ENCODE results near the gene PARD3. TPM values are rescaled to one million over a fixed set of nuclear protein-coding genes. Genes with fewer than 3 reads are reported as not detected.

PARD3 gene
- total and polyA plus RNA-seq, 2 donors from 2014 or later = 21.1 to 47.5 TPM

GRCh38 chr10:34826857-34827766 is 12.0 kb upstream of the PARD3 start:
- H3K9me3 ChIP-seq (ENCODE audit: control insufficient read depth in 2 of 3, insufficient read depth in 1 of 3, low read length in 3 of 3) = no peaks in the 10 kb centered on the region
- no peak overlapping the region for H3K9ac ChIP-seq (ENCODE audit: low read length in 3 of 3)
- DNase-seq = no peak
- no peaks in the 10 kb centered on the region for H3K27me3 ChIP-seq (ENCODE audit: control insufficient read depth, insufficient read depth, low read length)
- no peak overlapping the region for H3K27ac ChIP-seq (ENCODE audit: low read depth in 2 of 2, low read length in 2 of 2)
- no peak for FAIRE-seq
- no peaks in the 10 kb centered on the region for H3K36me3 ChIP-seq (ENCODE audit: control insufficient read depth in 2 of 3, insufficient read depth in 3 of 3, low read length in 3 of 3)
- H3K4me1 ChIP-seq (ENCODE audit: control insufficient read depth in 2 of 3, insufficient read depth in 2 of 3, low read depth in 1 of 3, low read length in 3 of 3) = peaks cover 0 to 2% (median 2%) of the 10 kb centered on the region in 3 donors
- TF ChIP-seq CTCF (IDR thresholded peaks at IDR 0.05; ENCODE audit: borderline replicate concordance, extremely low read depth, insufficient read depth) = no peak
- intact Hi-C loops (cut with DNase I) = no loop called here
- H3K4me3 ChIP-seq (ENCODE audit: low read length in 3 of 3) = no peak overlapping the region

GRCh38 chr10:34826221-34826620 is 11.1 kb upstream of the PARD3 start:
- Histone ChIP-seq H3K9me3 (ENCODE audit: control insufficient read depth in 2 of 3, insufficient read depth in 1 of 3, low read length in 3 of 3) (no peaks in the 10 kb centered on the region), H3K4me1 (ENCODE audit: control insufficient read depth in 2 of 3, insufficient read depth in 2 of 3, low read depth in 1 of 3, low read length in 3 of 3) (peaks cover 0 to 2% (median 2%) of the 10 kb centered on the region in 3 donors), H3K36me3 (ENCODE audit: control insufficient read depth in 2 of 3, insufficient read depth in 3 of 3, low read length in 3 of 3) (no peaks in the 10 kb centered on the region), H3K27ac (ENCODE audit: low read depth in 2 of 2, low read length in 2 of 2) (no peak overlapping the region), H3K4me3 (ENCODE audit: low read length in 3 of 3) (no peak overlapping the region), H3K9ac (ENCODE audit: low read length in 3 of 3) (no peak overlapping the region), H3K27me3 (ENCODE audit: control insufficient read depth, insufficient read depth, low read length) (no peaks in the 10 kb centered on the region)
- FAIRE-seq (no peak), DNase-seq (no peak)
- intact Hi-C loops (cut with DNase I) = no loop called here
- TF ChIP-seq CTCF (IDR thresholded peaks at IDR 0.05; ENCODE audit: borderline replicate concordance, extremely low read depth, insufficient read depth) = no peak

GRCh38 chr10:34825414-34825813 is 10.3 kb upstream of the PARD3 start:
- no peak overlapping the region for H3K27ac ChIP-seq (ENCODE audit: low read depth in 2 of 2, low read length in 2 of 2)
- no peaks in the 10 kb centered on the region for H3K36me3 ChIP-seq (ENCODE audit: control insufficient read depth in 2 of 3, insufficient read depth in 3 of 3, low read length in 3 of 3)
- no peak for TF ChIP-seq CTCF (IDR thresholded peaks at IDR 0.05; ENCODE audit: borderline replicate concordance, extremely low read depth, insufficient read depth)
- H3K9me3 ChIP-seq (ENCODE audit: control insufficient read depth in 2 of 3, insufficient read depth in 1 of 3, low read length in 3 of 3) = no peaks in the 10 kb centered on the region
- H3K9ac ChIP-seq (ENCODE audit: low read length in 3 of 3) = no peak overlapping the region
- peaks cover 0 to 2% (median 1%) of the 10 kb centered on the region in 3 donors for H3K4me1 ChIP-seq (ENCODE audit: control insufficient read depth in 2 of 3, insufficient read depth in 2 of 3, low read depth in 1 of 3, low read length in 3 of 3)
- H3K4me3 ChIP-seq (ENCODE audit: low read length in 3 of 3) = no peak overlapping the region
- DNase-seq (no peak), FAIRE-seq (no peak)
- intact Hi-C loops (cut with DNase I) = no loop called here
- H3K27me3 ChIP-seq (ENCODE audit: control insufficient read depth, insufficient read depth, low read length) = no peaks in the 10 kb centered on the region

All from kidney (tissue), 14 donors.